ENCODE results near the gene HNRNPA0.

GRCh38 chr5:137714946-137715345, 39.2 kb downstream of the HNRNPA0 start:
- TF ChIP-seq CTCF (IDR thresholded peaks at IDR 0.05) = no peak
- TF ChIP-seq POLR2A (IDR thresholded peaks at IDR 0.05) = no peak
